Measurements from ENCODE around the gene KRT74. TPM values are rescaled to one million over a fixed set of nuclear protein-coding genes. Genes with fewer than 3 reads are reported as not detected.

KRT74 gene
- polyA plus RNA-seq, 2 of the 4 experiments (the other 2 are of a cell fraction), result not detected

- ATAC-seq (no peak), FAIRE-seq (no peak), DNase-seq (ENCODE audit: low read depth in 1 of 2, low spot score in 1 of 2) (no peak)
- CTCF ChIA-PET, result interaction anchor here (1.0 to 5.8 kb wide), 9 partner anchors 9 to 380 kb away, joined by 3 to 31 read pairs (median 7); no protein-coding TSS in a partner anchor
- TF ChIP-seq HEYL (CRISPR knock-in tag; IDR thresholded peaks at IDR 0.05) (no peak), ELK1 (IDR thresholded peaks at IDR 0.05; ENCODE audit: low read depth, low read length) (no peak), KDM5A (IDR thresholded peaks at IDR 0.05) (no peak), HOXA7 (CRISPR knock-in tag; IDR thresholded peaks at IDR 0.05) (no peak), FOSL2 (IDR thresholded peaks at IDR 0.05) (no peak), FOSL2 (CRISPR knock-in tag; IDR thresholded peaks at IDR 0.05) (no peak), RFX5 (IDR thresholded peaks at IDR 0.05) (no peak), NPAS2 (CRISPR knock-in tag; IDR thresholded peaks at IDR 0.05; ENCODE audit: borderline replicate concordance) (no peak), CHD2 (IDR thresholded peaks at IDR 0.05; ENCODE audit: low read length, partially characterized antibody) (no peak), ESRRA (IDR thresholded peaks at IDR 0.05; ENCODE audit: borderline replicate concordance, low read length) (no peak), RNF2 (IDR thresholded peaks at IDR 0.05; ENCODE audit: borderline replicate concordance, low read depth) (no peak), NFE2L2 (conservative IDR thresholded peaks at IDR 0.05; ENCODE audit: low read length) (no peak)
- H3K9me3 ChIP-seq, result no peaks in the 10 kb centered on the region
- H3K4me2 ChIP-seq, result no peak overlapping the region
- no peak overlapping the region for H3K4me3 ChIP-seq
- WGBS (ENCODE audit: missing lambda C conversion rate), result 0% methylated on average over 1 of the region's 1 CpG
- peaks cover 21% of the 10 kb centered on the region for H3K4me1 ChIP-seq
- POLR2A ChIA-PET, result no interaction called here
- no peak overlapping the region for H3K27ac ChIP-seq
Observed at GRCh38 chr12:52535574-52535973, 38.1 kb downstream of the KRT74 start.

- DNase-seq (ENCODE audit: low read depth in 1 of 2, low spot score in 1 of 2), result peak in 1 of 2 experiments; percentile 39
- ATAC-seq, result peak in 1 of 2 experiments; percentile 46; a peak in 2 of 6 replicates
- no peak for FAIRE-seq
- no peak overlapping the region for H3K4me2 ChIP-seq
- no peak overlapping the region for H3K4me3 ChIP-seq
- no peak overlapping the region for H3K27ac ChIP-seq
- WGBS (ENCODE audit: missing lambda C conversion rate), result 61% methylated on average over 5 of the region's 5 CpGs
- POLR2A ChIA-PET, result no interaction called here
- CTCF ChIA-PET, result interaction anchor here (0.7 to 5.8 kb wide), 23 partner anchors 11 to 391 kb away, joined by 3 to 31 read pairs (median 5); partner anchors contain the start of gene KRT5
- H3K4me1 ChIP-seq, result peaks cover 14% of the 10 kb centered on the region
- no peaks in the 10 kb centered on the region for H3K9me3 ChIP-seq
- no peak for TF ChIP-seq SREBF2 (IDR thresholded peaks at IDR 0.05)
- TF ChIP-seq E2F6 (IDR thresholded peaks at IDR 0.05; ENCODE audit: borderline replicate concordance, low read depth), result no peak
- no peak for TF ChIP-seq USF2 (IDR thresholded peaks at IDR 0.05)
- TF ChIP-seq ZFP36 (IDR thresholded peaks at IDR 0.05; ENCODE audit: borderline replicate concordance, partially characterized antibody), result no peak
- no peak for TF ChIP-seq ZSCAN20 (CRISPR knock-in tag; IDR thresholded peaks at IDR 0.05)
- no peak for TF ChIP-seq RCOR1 (IDR thresholded peaks at IDR 0.05; ENCODE audit: low read depth, low read length)
- no peak for TF ChIP-seq HES2 (IDR thresholded peaks at IDR 0.05)
- TF ChIP-seq PHF8 (IDR thresholded peaks at IDR 0.05; ENCODE audit: borderline replicate concordance, low read depth), result no peak
- no peak for TF ChIP-seq HMGXB4 (CRISPR knock-in tag; IDR thresholded peaks at IDR 0.05; ENCODE audit: borderline replicate concordance)
- TF ChIP-seq GATA3 (IDR thresholded peaks at IDR 0.05; ENCODE audit: borderline replicate concordance), result no peak
- peak; percentile 38; the same call in 2 of the 3 replicates for TF ChIP-seq CTCF (IDR thresholded peaks at IDR 0.05)
- no peak for TF ChIP-seq MYC (IDR thresholded peaks at IDR 0.05; ENCODE audit: borderline replicate concordance, low read length)
- TF ChIP-seq POLR2AphosphoS2 (conservative IDR thresholded peaks at IDR 0.05; ENCODE audit: low read length), result no peak
- TF ChIP-seq ESRRA (IDR thresholded peaks at IDR 0.05; ENCODE audit: borderline replicate concordance, low read length), result no peak
- peak in 1 of 2 experiments; percentile 55; a peak in 3 of 5 replicates for TF ChIP-seq RAD21 (conservative IDR thresholded peaks at IDR 0.05 in 1 of 2, IDR thresholded peaks at IDR 0.05 in 1 of 2)
- TF ChIP-seq HOXB13 (CRISPR knock-in tag; IDR thresholded peaks at IDR 0.05; ENCODE audit: low read depth), result no peak
- no peak for TF ChIP-seq HOXA7 (CRISPR knock-in tag; IDR thresholded peaks at IDR 0.05)
- TF ChIP-seq PBX3 (IDR thresholded peaks at IDR 0.05), result no peak
- TF ChIP-seq RFX5 (IDR thresholded peaks at IDR 0.05), result no peak
- no peak for TF ChIP-seq ZNF302 (CRISPR knock-in tag; IDR thresholded peaks at IDR 0.05)
- peak; percentile 38; the same call in 1 of the 3 replicates for TF ChIP-seq SMC3 (IDR thresholded peaks at IDR 0.05)
- no peak for TF ChIP-seq HEYL (CRISPR knock-in tag; IDR thresholded peaks at IDR 0.05)
Observed at GRCh38 chr12:52534482-52534881, 39.2 kb downstream of the KRT74 start.

Data from A549 (cell line).